Sigmoid colon (tissue), 4 donors: ENCODE results near the gene NHERF1.

Source experiments
- CTCF ChIP-seq, 4 experiments: fragments of 450-650 bp in 3 of 4; fragments of 200-600 bp in 1 of 4; IDR thresholded peaks; one replicate each; pipeline ENCODE4 v1.5.1; 2016 to 2019; ENCODE audit warnings: antibody characterized with exemption in 4 of 4, mild to moderate bottlenecking in 3 of 4, moderate library complexity in 2 of 4
- EP300 ChIP-seq, 4 donors: sonication (generic); formaldehyde crosslinking; IDR thresholded peaks; one replicate each; pipeline ENCODE4 v1.6.1; 2017; ENCODE audit warnings: antibody characterized with exemption in 4 of 4
- POLR2AphosphoS5 ChIP-seq, 4 donors: sonication (generic); formaldehyde crosslinking; IDR thresholded peaks; one replicate each; pipeline ENCODE4 v1.6.1; 2017; ENCODE audit warnings: antibody characterized with exemption in 4 of 4

DNA sequence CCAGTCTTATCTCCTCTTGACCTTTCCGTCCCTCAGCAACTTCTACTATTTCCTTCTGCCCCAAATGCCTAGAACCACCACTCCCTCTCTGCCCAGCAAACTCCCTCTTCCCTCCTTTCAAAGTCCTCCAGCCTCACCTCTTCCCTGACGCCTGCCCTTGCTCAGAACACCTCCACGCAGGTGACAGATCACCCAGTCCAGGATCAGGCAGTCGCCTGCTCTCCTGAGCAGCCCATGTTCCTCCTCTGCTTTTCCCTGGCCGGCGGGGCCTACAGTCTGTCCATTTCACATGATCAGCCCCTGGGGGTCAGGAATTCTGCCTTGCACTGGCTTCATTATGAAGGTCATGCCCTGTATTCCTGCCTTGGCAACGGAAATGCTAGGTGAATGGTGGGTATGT is 36.1 kb upstream of the NHERF1 start:
- TF ChIP-seq CTCF (IDR thresholded peaks at IDR 0.05): no peak
- TF ChIP-seq POLR2AphosphoS5 (IDR thresholded peaks at IDR 0.05): no peak
- TF ChIP-seq EP300 (IDR thresholded peaks at IDR 0.05): no peak
